Lower lobe of right lung (tissue), 2 donors: ENCODE results near the gene WDR75. TPM values are rescaled to one million over a fixed set of nuclear protein-coding genes. Genes with fewer than 3 reads are reported as not detected.

Source experiments
- ATAC-seq, 2 donors: fragments of 200-7000 bp; cut with Tn5 transposase; one replicate each; pipeline ENCODE4 v1.9.1; 2020 to 2022; ENCODE audit warnings: mild to moderate bottlenecking in 2 of 2, moderate library complexity in 2 of 2
- DNase-seq: peaks from one replicate; pipeline ENCODE4 v3.0.0-alpha.2; 2020
- H3K27ac ChIP-seq: fragments of 200-600 bp; one replicate; pipeline ENCODE4 v1.8.0; 2022
- H3K27me3 ChIP-seq: fragments of 200-600 bp; one replicate; pipeline ENCODE4 v1.8.0; 2022; ENCODE audit warnings: low read depth
- H3K36me3 ChIP-seq: fragments of 200-600 bp; one replicate; pipeline ENCODE4 v1.8.0; 2022; ENCODE audit warnings: mild to moderate bottlenecking
- H3K4me1 ChIP-seq: fragments of 200-600 bp; one replicate; pipeline ENCODE4 v1.8.0; 2022
- H3K4me3 ChIP-seq: fragments of 200-600 bp; one replicate; pipeline ENCODE4 v1.8.0; 2022; ENCODE audit warnings: mild to moderate bottlenecking
- H3K9me3 ChIP-seq: fragments of 200-600 bp; one replicate; pipeline ENCODE4 v1.8.0; 2022
- intact Hi-C: fragments of 100-400 bp; cut with DNase I; formaldehyde crosslinking; loops from one replicate; pipeline ENCODE4 v1.11.0; 2022
- total RNA-seq: library from RNA; stranded (reverse); fragmentation: NEBNext Ultra II Directional; extraction: Animal tissue kit (Norgen Biotek cat#: 25700); gene quantifications from one replicate; pipeline ENCODE4 v1.2.1, GENCODE V29; 2021
- TF ChIP-seq, protein P1 (sequence below): fragments of 200-600 bp; IDR thresholded peaks from one replicate; pipeline ENCODE4 v1.8.0; 2022; ENCODE audit warnings: antibody characterized with exemption, mild to moderate bottlenecking
- donor health status: DM: no; HTN: yes; CAD: no; lungs with severe emphysema.

Gene WDR75
- total RNA-seq, 1 donor from 2014 or later = 21.1 TPM

DNA sequence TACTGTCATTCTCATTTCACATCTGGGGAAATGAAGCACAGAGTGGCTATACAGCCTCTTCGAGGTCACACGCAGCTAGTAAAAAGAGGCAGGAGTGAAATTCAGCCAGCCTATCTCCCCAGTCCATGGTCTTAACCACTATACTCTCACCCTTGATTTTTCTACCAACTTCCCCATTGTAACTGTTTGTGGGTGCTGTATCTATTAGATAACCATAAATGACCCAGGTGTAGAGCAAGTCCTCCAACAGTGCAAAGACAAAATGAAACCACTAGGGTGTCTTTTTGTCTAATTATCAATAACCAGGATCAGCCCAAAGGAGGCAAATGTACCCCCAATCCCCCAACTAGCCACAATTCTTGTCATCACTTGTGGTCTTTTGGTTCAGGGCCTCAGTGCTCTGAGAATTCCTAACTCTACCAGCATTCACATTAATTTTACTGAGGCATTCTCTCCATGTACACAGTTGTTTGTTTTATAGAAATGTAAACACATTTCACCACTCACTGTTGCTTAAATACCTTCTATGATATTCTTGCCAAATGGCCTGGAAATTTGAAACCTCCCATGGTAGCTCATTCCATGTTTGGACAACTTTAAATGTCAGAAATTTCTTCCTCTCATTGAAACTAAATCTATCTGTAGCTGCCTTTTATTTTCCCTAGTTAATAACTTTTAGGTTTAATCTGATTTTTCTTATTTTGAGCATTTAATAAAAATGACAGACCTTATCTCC, 80.6 kb downstream of the WDR75 start:
- peak overlapping the region; percentile 18 for H3K27ac ChIP-seq
- no peak overlapping the region for H3K4me3 ChIP-seq
- H3K4me1 ChIP-seq = peaks cover 18% of the 10 kb centered on the region
- DNase-seq = no peak
- intact Hi-C loops = no loop called here
- H3K36me3 ChIP-seq = no peaks in the 10 kb centered on the region
- peak in 1 of 2 donors; percentile 52 for ATAC-seq
- TF ChIP-seq, protein P1, sequence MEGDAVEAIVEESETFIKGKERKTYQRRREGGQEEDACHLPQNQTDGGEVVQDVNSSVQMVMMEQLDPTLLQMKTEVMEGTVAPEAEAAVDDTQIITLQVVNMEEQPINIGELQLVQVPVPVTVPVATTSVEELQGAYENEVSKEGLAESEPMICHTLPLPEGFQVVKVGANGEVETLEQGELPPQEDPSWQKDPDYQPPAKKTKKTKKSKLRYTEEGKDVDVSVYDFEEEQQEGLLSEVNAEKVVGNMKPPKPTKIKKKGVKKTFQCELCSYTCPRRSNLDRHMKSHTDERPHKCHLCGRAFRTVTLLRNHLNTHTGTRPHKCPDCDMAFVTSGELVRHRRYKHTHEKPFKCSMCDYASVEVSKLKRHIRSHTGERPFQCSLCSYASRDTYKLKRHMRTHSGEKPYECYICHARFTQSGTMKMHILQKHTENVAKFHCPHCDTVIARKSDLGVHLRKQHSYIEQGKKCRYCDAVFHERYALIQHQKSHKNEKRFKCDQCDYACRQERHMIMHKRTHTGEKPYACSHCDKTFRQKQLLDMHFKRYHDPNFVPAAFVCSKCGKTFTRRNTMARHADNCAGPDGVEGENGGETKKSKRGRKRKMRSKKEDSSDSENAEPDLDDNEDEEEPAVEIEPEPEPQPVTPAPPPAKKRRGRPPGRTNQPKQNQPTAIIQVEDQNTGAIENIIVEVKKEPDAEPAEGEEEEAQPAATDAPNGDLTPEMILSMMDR = no peak
- H3K27me3 ChIP-seq = no peaks in the 10 kb centered on the region
- H3K9me3 ChIP-seq = no peaks in the 10 kb centered on the region

DNA sequence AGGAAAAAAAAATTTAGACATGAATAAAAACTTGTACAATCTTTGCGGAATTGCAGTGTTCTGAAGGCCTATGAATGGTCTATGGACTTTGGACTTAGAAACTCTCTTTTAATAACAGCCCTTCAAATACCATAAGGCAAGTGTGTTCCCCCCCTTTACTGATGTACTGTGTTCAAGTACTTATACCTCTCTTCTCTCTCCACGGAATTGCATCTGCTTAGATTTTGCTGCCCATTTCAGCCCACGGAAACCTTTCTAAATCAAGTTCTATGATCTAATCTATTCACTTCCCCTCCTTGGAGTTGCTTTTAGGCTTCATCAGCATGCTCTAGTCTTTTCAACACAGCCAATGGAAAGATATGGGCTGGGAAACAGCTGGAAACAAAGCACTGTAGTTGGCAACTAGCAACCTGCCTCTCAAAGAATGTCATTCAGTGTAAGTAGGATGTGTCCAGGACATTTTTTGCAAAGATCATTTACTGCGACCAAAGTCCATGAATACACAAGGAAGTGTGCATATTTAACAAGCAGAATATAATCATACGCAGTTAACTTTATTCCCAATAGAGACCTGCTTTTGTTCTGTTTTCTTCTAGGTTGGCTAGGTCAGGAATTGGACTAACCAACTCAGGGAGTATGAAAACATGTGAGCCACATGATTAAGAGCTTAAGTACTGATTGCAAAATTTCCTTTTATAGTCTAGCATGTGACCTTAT, 81.3 kb downstream of the WDR75 start:
- intact Hi-C loops = no loop called here
- Histone ChIP-seq H3K27ac (peak overlapping the region; percentile 18), H3K4me3 (no peak overlapping the region), H3K9me3 (no peaks in the 10 kb centered on the region), H3K4me1 (peaks cover 18% of the 10 kb centered on the region), H3K27me3 (no peaks in the 10 kb centered on the region), H3K36me3 (no peaks in the 10 kb centered on the region)
- DNase-seq (no peak), ATAC-seq (no peak)
- TF ChIP-seq, protein P1 = no peak

GRCh38 chr2:189524746-189525145, 83.5 kb downstream of the WDR75 start:
- TF ChIP-seq, protein P1 = no peak
- no peaks in the 10 kb centered on the region for H3K9me3 ChIP-seq
- ATAC-seq (no peak), DNase-seq (no peak)
- intact Hi-C loops = no loop called here
- no peaks in the 10 kb centered on the region for H3K27me3 ChIP-seq
- H3K27ac ChIP-seq = no peak overlapping the region
- H3K36me3 ChIP-seq = no peaks in the 10 kb centered on the region
- peaks cover 18% of the 10 kb centered on the region for H3K4me1 ChIP-seq
- H3K4me3 ChIP-seq = no peak overlapping the region

Other genes starting within 250 kb of the WDR75 start
- 135 TPM for gene SLC40A1, start 139.3 kb downstream of the WDR75 start, total RNA-seq
- 29.1 TPM for gene ASNSD1, start 220.0 kb downstream of the WDR75 start, total RNA-seq
- 10.3 TPM for gene ANKAR, start 233.2 kb downstream of the WDR75 start, total RNA-seq